ENCODE data around the gene MED22. TPM values are rescaled to one million over a fixed set of nuclear protein-coding genes. Genes with fewer than 3 reads are reported as not detected.
A peak's percentile ranks its signal among the peaks of the same experiment; 100 is the strongest.

The MED22 gene
- total RNA-seq, 1 experiment from 2014 or later: 18.6 TPM

- Histone ChIP-seq H3K9ac (ENCODE audit: low read length) (no peak overlapping the region), H3K9me3 (ENCODE audit: control insufficient read depth in 1 of 2, insufficient read depth in 1 of 2, low read depth in 1 of 2, low read length in 2 of 2) (no peaks in the 10 kb centered on the region), H3K79me2 (ENCODE audit: insufficient read depth, low read length) (no peaks in the 10 kb centered on the region), H3K9me2 (ENCODE audit: insufficient read depth) (no peaks in the 10 kb centered on the region), H4K20me1 (ENCODE audit: insufficient read depth) (no peaks in the 10 kb centered on the region), H3K27ac (ENCODE audit: low read depth, low read length) (no peak overlapping the region), H3K4me3 (replicated peaks in 1 of 2; ENCODE audit: low read depth in 1 of 2, low read length in 2 of 2) (no peak overlapping the region), H2AFZ (ENCODE audit: low read depth, low read length, poor library complexity, severe bottlenecking) (no peak overlapping the region), H3K4me1 (ENCODE audit: control insufficient read depth in 1 of 2, insufficient read depth in 2 of 2, low read length in 2 of 2) (no peaks in the 10 kb centered on the region), H3K36me3 (ENCODE audit: control insufficient read depth in 1 of 2, insufficient read depth in 2 of 2, low read length in 2 of 2) (no peaks in the 10 kb centered on the region), H3K27me3 (ENCODE audit: insufficient read depth, low read length) (0 out of 2 replicates have a peak, but pooled peaks cover 2% of the 10 kb centered on the region), H3K4me2 (ENCODE audit: low read length) (no peak overlapping the region)
- DNase-seq (ENCODE audit: low read depth, low spot score): no peak
- peak; percentile 82 for ATAC-seq
- BruUV-seq (replicated peaks): no TSS peak
- POLR2A ChIA-PET: no interaction called here
- no peak for TF ChIP-seq TCF7L2 (IDR thresholded peaks at IDR 0.05; ENCODE audit: borderline replicate concordance, extremely low read depth, insufficient read depth, insufficient read length)
- TF ChIP-seq EZH2 (IDR thresholded peaks at IDR 0.05): no peak
- TF ChIP-seq POLR2AphosphoS5 (IDR thresholded peaks at IDR 0.05; ENCODE audit: low read depth, low read length): no peak
- TF ChIP-seq JUND (IDR thresholded peaks at IDR 0.05): no peak
- TF ChIP-seq, protein P1, sequence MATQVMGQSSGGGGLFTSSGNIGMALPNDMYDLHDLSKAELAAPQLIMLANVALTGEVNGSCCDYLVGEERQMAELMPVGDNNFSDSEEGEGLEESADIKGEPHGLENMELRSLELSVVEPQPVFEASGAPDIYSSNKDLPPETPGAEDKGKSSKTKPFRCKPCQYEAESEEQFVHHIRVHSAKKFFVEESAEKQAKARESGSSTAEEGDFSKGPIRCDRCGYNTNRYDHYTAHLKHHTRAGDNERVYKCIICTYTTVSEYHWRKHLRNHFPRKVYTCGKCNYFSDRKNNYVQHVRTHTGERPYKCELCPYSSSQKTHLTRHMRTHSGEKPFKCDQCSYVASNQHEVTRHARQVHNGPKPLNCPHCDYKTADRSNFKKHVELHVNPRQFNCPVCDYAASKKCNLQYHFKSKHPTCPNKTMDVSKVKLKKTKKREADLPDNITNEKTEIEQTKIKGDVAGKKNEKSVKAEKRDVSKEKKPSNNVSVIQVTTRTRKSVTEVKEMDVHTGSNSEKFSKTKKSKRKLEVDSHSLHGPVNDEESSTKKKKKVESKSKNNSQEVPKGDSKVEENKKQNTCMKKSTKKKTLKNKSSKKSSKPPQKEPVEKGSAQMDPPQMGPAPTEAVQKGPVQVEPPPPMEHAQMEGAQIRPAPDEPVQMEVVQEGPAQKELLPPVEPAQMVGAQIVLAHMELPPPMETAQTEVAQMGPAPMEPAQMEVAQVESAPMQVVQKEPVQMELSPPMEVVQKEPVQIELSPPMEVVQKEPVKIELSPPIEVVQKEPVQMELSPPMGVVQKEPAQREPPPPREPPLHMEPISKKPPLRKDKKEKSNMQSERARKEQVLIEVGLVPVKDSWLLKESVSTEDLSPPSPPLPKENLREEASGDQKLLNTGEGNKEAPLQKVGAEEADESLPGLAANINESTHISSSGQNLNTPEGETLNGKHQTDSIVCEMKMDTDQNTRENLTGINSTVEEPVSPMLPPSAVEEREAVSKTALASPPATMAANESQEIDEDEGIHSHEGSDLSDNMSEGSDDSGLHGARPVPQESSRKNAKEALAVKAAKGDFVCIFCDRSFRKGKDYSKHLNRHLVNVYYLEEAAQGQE (IDR thresholded peaks at IDR 0.05; ENCODE audit: low read depth): no peak
- TF ChIP-seq SP1 (IDR thresholded peaks at IDR 0.05; ENCODE audit: low read depth): no peak
- TF ChIP-seq, protein P2, sequence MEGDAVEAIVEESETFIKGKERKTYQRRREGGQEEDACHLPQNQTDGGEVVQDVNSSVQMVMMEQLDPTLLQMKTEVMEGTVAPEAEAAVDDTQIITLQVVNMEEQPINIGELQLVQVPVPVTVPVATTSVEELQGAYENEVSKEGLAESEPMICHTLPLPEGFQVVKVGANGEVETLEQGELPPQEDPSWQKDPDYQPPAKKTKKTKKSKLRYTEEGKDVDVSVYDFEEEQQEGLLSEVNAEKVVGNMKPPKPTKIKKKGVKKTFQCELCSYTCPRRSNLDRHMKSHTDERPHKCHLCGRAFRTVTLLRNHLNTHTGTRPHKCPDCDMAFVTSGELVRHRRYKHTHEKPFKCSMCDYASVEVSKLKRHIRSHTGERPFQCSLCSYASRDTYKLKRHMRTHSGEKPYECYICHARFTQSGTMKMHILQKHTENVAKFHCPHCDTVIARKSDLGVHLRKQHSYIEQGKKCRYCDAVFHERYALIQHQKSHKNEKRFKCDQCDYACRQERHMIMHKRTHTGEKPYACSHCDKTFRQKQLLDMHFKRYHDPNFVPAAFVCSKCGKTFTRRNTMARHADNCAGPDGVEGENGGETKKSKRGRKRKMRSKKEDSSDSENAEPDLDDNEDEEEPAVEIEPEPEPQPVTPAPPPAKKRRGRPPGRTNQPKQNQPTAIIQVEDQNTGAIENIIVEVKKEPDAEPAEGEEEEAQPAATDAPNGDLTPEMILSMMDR (IDR thresholded peaks at IDR 0.05 in 2 of 3, conservative IDR thresholded peaks at IDR 0.05 in 1 of 3; ENCODE audit: borderline replicate concordance in 1 of 3, insufficient read depth in 1 of 3, low read depth in 2 of 3, low read length in 2 of 3): peak; percentile 40 to 61 (median 48); a peak in 4 of 6 replicates
- TF ChIP-seq EZH2phosphoT487 (IDR thresholded peaks at IDR 0.05; ENCODE audit: borderline replicate concordance): no peak
- TF ChIP-seq MAX (IDR thresholded peaks at IDR 0.05): no peak
- TF ChIP-seq RAD21 (IDR thresholded peaks at IDR 0.05; ENCODE audit: low read depth): peak; percentile 44; the same call in 1 of the 2 replicates
- TF ChIP-seq POLR2A (IDR thresholded peaks at IDR 0.05; ENCODE audit: borderline replicate concordance, extremely low read depth, insufficient read depth, insufficient read length): no peak
- TF ChIP-seq ZNF274 (IDR thresholded peaks at IDR 0.05; ENCODE audit: low read depth, low read length): no peak
- no peak for TF ChIP-seq FOSL1 (IDR thresholded peaks at IDR 0.05; ENCODE audit: low read depth)
- intact Hi-C loops (cut with micrococcal nuclease): no loop called here
- CTCF ChIA-PET: interaction anchor here (1.4 kb wide), 1 partner anchor 82 kb away, joined by 3 read pairs; the partner anchor contains the start of gene SLC2A6
- RAD21 ChIA-PET (ENCODE audit: low non-redundant PET in 1 of 2, low total read pairs in 2 of 2, uncharacterized antibody in 2 of 2, unreplicated experiment in 2 of 2): no interaction called here
Observed at GRCh38 chr9:133396952-133397351, 49.0 kb upstream of the MED22 start.
